ENCODE results near the gene DYNC2I2. TPM values are rescaled to one million over a fixed set of nuclear protein-coding genes. Genes with fewer than 3 reads are reported as not detected.
"Not testable (repeated sequence)": the region's sequence is repeated elsewhere in the genome, so short reads cannot be mapped to it uniquely, and the experiment has no call there.

DYNC2I2 gene
- total RNA-seq, 1 experiment from 2014 or later, result 58.6 TPM

DNA sequence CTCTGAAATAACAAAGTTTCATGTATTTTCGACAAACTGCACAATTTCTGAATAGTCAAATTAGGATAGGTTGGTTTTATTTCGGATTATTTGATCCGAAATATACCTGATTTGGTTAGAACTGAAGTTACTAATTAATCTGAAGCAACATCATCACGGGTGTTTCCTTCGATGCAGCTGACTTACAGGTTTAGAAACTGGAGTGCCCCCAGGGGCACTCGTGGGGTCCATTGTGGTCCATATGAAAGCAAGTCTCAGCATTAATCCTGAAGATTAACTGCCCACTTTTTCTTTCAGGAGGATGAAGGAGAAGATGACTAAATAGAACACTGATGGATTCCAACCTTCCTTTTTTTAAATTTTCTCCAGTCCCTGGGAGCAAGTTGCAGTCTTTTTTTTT lies 37.7 kb upstream of the DYNC2I2 start:
- no peaks in the 10 kb centered on the region for H4K20me1 ChIP-seq (ENCODE audit: control insufficient read depth, insufficient read depth, insufficient read length)
- no peak overlapping the region for H3K4me3 Mint-ChIP-seq
- WGBS (ENCODE audit: extremely low coverage, insufficient read length, low lambda C conversion rate), result no CpG with 5 or more reads among the region's 6 CpGs

DNA sequence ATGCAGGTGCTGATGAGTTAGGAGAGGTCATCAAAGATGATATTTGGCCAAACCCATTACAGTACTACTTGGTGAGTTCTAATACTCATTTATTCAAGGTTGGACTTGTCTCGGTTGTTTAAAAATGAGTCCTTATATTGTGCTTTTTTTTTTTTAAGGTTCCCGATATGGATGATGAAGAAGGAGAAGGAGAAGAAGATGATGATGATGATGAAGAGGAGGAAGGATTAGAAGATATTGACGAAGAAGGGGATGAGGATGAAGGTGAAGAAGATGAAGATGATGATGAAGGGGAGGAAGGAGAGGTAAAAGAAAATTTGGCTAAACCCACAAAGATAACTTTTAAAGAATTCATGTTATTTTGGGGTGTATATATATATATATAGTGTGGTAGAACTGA lies 37.1 kb upstream of the DYNC2I2 start:
- H3K9me3 ChIP-seq (ENCODE audit: control insufficient read depth, low read depth, low read length); H3K27me3 Mint-ChIP-seq (ENCODE audit: low read depth); H3K4me2 ChIP-seq (ENCODE audit: insufficient read depth, insufficient read length, low read length); H2BK120ac ChIP-seq (ENCODE audit: low read depth, low read length, poor library complexity, severe bottlenecking); H3K4me3 Mint-ChIP-seq; H3K4ac ChIP-seq (ENCODE audit: low read depth, low read length); H4K8ac ChIP-seq (replicated peaks; ENCODE audit: insufficient read length, low read depth, low read length); H3K18ac ChIP-seq (ENCODE audit: insufficient read length, low read depth, low read length); H2BK5ac ChIP-seq (ENCODE audit: insufficient read length, low read length); H3K79me1 ChIP-seq (ENCODE audit: insufficient read depth, low read depth, low read length, poor library complexity, severe bottlenecking); DNase-seq; H3K56ac ChIP-seq (ENCODE audit: insufficient read length, low read depth, low read length); H3T11ph ChIP-seq (ENCODE audit: low read length); H4K5ac ChIP-seq (ENCODE audit: insufficient read length, low read depth, low read length); H3K27me3 ChIP-seq (ENCODE audit: insufficient read depth, low read length); H3K14ac ChIP-seq (ENCODE audit: insufficient read depth, low read length); H3K27ac ChIP-seq (ENCODE audit: insufficient read length, low read depth, low read length); H3K4me1 ChIP-seq (ENCODE audit: insufficient read depth, low read length); H3K23me2 ChIP-seq (ENCODE audit: insufficient read length, low read depth, low read length, poor library complexity, severe bottlenecking); H4K20me1 ChIP-seq (ENCODE audit: control insufficient read depth, insufficient read depth, insufficient read length); H4K91ac ChIP-seq (ENCODE audit: insufficient read length, low read depth, low read length); H2BK12ac ChIP-seq (ENCODE audit: insufficient read length, low read depth, low read length); H3K23ac ChIP-seq (ENCODE audit: insufficient read length, low read depth, low read length); H2BK20ac ChIP-seq (ENCODE audit: low read depth, low read length, poor library complexity, severe bottlenecking); H2AK5ac ChIP-seq (ENCODE audit: insufficient read length, low read length); H3K9ac ChIP-seq (ENCODE audit: extremely low read depth, insufficient read length, low read length); H3K9me3 Mint-ChIP-seq; H2BK15ac ChIP-seq (ENCODE audit: low read depth, low read length); H2AFZ ChIP-seq (ENCODE audit: low read length): not testable (repeated sequence)
- 100% methylated on average over 2 of the region's 3 CpGs for WGBS (ENCODE audit: extremely low coverage, insufficient read length, low lambda C conversion rate)
- peak overlapping the region in 1 of 3 experiments; percentile 32; a peak in 1 of 7 replicates for H3K27ac Mint-ChIP-seq
- peaks cover 11 to 16% of the 10 kb centered on the region in 2 experiments for H3K4me1 Mint-ChIP-seq
- peaks cover 55 to 75% (median 65%) of the 10 kb centered on the region in 3 experiments for H3K36me3 Mint-ChIP-seq (ENCODE audit: insufficient read depth in 1 of 3, low read depth in 3 of 3)
- peaks cover 14% of the 10 kb centered on the region; the same call in 1 of the 2 replicates for H3K79me2 ChIP-seq (ENCODE audit: insufficient read depth, low read length)

More for the DNA sequence above, 37.7 kb upstream of the DYNC2I2 start:
- Histone ChIP-seq H2BK15ac (ENCODE audit: low read depth, low read length) (no peak overlapping the region), H3K79me2 (ENCODE audit: insufficient read depth, low read length) (peaks cover 14% of the 10 kb centered on the region; the same call in 1 of the 2 replicates), H2AFZ (ENCODE audit: low read length) (no peak overlapping the region), H3T11ph (ENCODE audit: low read length) (no peak overlapping the region), H3K14ac (ENCODE audit: insufficient read depth, low read length) (no peak overlapping the region), H4K91ac (ENCODE audit: insufficient read length, low read depth, low read length) (no peak overlapping the region), H3K27ac (ENCODE audit: insufficient read length, low read depth, low read length) (no peak overlapping the region), H3K9ac (ENCODE audit: extremely low read depth, insufficient read length, low read length) (no peak overlapping the region), H3K27me3 (ENCODE audit: insufficient read depth, low read length) (no peaks in the 10 kb centered on the region), H3K18ac (ENCODE audit: insufficient read length, low read depth, low read length) (no peak overlapping the region), H3K79me1 (ENCODE audit: insufficient read depth, low read depth, low read length, poor library complexity, severe bottlenecking) (no peaks in the 10 kb centered on the region), H2BK120ac (ENCODE audit: low read depth, low read length, poor library complexity, severe bottlenecking) (no peak overlapping the region), H3K56ac (ENCODE audit: insufficient read length, low read depth, low read length) (no peak overlapping the region), H3K23me2 (ENCODE audit: insufficient read length, low read depth, low read length, poor library complexity, severe bottlenecking) (peaks cover 5% of the 10 kb centered on the region), H3K4ac (ENCODE audit: low read depth, low read length) (no peak overlapping the region), H2BK20ac (ENCODE audit: low read depth, low read length, poor library complexity, severe bottlenecking) (no peak overlapping the region), H4K5ac (ENCODE audit: insufficient read length, low read depth, low read length) (no peak overlapping the region), H3K4me1 (ENCODE audit: insufficient read depth, low read length) (no peaks in the 10 kb centered on the region), H2BK12ac (ENCODE audit: insufficient read length, low read depth, low read length) (no peak overlapping the region), H4K8ac (replicated peaks; ENCODE audit: insufficient read length, low read depth, low read length) (no peak overlapping the region), H3K23ac (ENCODE audit: insufficient read length, low read depth, low read length) (no peak overlapping the region), H3K4me2 (ENCODE audit: insufficient read depth, insufficient read length, low read length) (no peak overlapping the region), H2AK5ac (ENCODE audit: insufficient read length, low read length) (no peak overlapping the region), H2BK5ac (ENCODE audit: insufficient read length, low read length) (no peak overlapping the region), H3K9me3 (ENCODE audit: control insufficient read depth, low read depth, low read length) (no peaks in the 10 kb centered on the region)
- no peak for DNase-seq
- TF ChIP-seq, protein P1, sequence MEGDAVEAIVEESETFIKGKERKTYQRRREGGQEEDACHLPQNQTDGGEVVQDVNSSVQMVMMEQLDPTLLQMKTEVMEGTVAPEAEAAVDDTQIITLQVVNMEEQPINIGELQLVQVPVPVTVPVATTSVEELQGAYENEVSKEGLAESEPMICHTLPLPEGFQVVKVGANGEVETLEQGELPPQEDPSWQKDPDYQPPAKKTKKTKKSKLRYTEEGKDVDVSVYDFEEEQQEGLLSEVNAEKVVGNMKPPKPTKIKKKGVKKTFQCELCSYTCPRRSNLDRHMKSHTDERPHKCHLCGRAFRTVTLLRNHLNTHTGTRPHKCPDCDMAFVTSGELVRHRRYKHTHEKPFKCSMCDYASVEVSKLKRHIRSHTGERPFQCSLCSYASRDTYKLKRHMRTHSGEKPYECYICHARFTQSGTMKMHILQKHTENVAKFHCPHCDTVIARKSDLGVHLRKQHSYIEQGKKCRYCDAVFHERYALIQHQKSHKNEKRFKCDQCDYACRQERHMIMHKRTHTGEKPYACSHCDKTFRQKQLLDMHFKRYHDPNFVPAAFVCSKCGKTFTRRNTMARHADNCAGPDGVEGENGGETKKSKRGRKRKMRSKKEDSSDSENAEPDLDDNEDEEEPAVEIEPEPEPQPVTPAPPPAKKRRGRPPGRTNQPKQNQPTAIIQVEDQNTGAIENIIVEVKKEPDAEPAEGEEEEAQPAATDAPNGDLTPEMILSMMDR (conservative IDR thresholded peaks at IDR 0.05), result no peak
- Mint-ChIP-seq H3K27ac (peak overlapping the region in 1 of 3 experiments; percentile 63; a peak in 1 of 7 replicates), H3K4me1 (peaks cover 11 to 16% of the 10 kb centered on the region in 2 experiments), H3K27me3 (ENCODE audit: low read depth) (peaks cover 2% of the 10 kb centered on the region; the same call in 1 of the 2 replicates), H3K36me3 (ENCODE audit: insufficient read depth in 1 of 3, low read depth in 3 of 3) (peaks cover 55 to 75% (median 65%) of the 10 kb centered on the region in 3 experiments), H3K9me3 (peaks cover 0 to 5% of the 10 kb centered on the region in 2 experiments; a peak in 2 of 5 replicates)
